ENCODE measurements around the gene IL1RN. TPM values are rescaled to one million over a fixed set of nuclear protein-coding genes. Genes with fewer than 3 reads are reported as not detected.

The IL1RN gene
- total and polyA plus RNA-seq, 2 of the 13 experiments (the other 11 are each of a cell fraction or from before 2014, with no cell fraction given), result 21.2 to 101 TPM

GRCh38 chr2:113104054-113104611 lies 23.3 kb upstream of the IL1RN start:
- no peak overlapping the region for H3K4me3 ChIP-seq (replicated peaks in 1 of 3; ENCODE audit: insufficient read depth in 1 of 3, low read depth in 2 of 3, low read length in 3 of 3)
- no peaks in the 10 kb centered on the region for H3K4me1 ChIP-seq (ENCODE audit: insufficient read depth, low read length)
- ATAC-seq (no peak), FAIRE-seq (no peak), DNase-seq (ENCODE audit: low spot score) (no peak)
- no peak overlapping the region for H3K4me2 ChIP-seq (ENCODE audit: low read depth, low read length)
- TF ChIP-seq IRF2 (CRISPR knock-in tag; IDR thresholded peaks at IDR 0.05) (no peak), NFYC (CRISPR knock-in tag; IDR thresholded peaks at IDR 0.05) (no peak), HOMEZ (CRISPR knock-in tag; IDR thresholded peaks at IDR 0.05; ENCODE audit: low read depth) (no peak), ZNF883 (CRISPR knock-in tag; IDR thresholded peaks at IDR 0.05; ENCODE audit: not compliant biosample characterization) (no peak), NPAS2 (CRISPR knock-in tag; IDR thresholded peaks at IDR 0.05; ENCODE audit: borderline replicate concordance) (no peak), ZBTB20 (CRISPR knock-in tag; IDR thresholded peaks at IDR 0.05; ENCODE audit: borderline replicate concordance, low read depth) (no peak), ZSCAN9 (CRISPR knock-in tag; IDR thresholded peaks at IDR 0.05; ENCODE audit: borderline replicate concordance) (no peak), EP300 (IDR thresholded peaks at IDR 0.05; ENCODE audit: low read depth in 2 of 2, low read length in 2 of 2) (no peak), EP300 (CRISPR knock-in tag; IDR thresholded peaks at IDR 0.05; ENCODE audit: borderline replicate concordance) (no peak), BCLAF1 (IDR thresholded peaks at IDR 0.05) (no peak), TERF1 (CRISPR knock-in tag; IDR thresholded peaks at IDR 0.05) (no peak), ZC3H4 (CRISPR knock-in tag; IDR thresholded peaks at IDR 0.05; ENCODE audit: borderline replicate concordance) (no peak), ATF5 (CRISPR knock-in tag; IDR thresholded peaks at IDR 0.05; ENCODE audit: low read depth) (no peak), RXRB (CRISPR knock-in tag; IDR thresholded peaks at IDR 0.05; ENCODE audit: borderline replicate concordance) (no peak), ZFP90 (CRISPR knock-in tag; IDR thresholded peaks at IDR 0.05; ENCODE audit: borderline replicate concordance) (no peak), TFAP4 (IDR thresholded peaks at IDR 0.05; ENCODE audit: borderline replicate concordance, low read depth) (no peak), PAF1 (CRISPR knock-in tag; IDR thresholded peaks at IDR 0.05) (no peak), CC2D1A (CRISPR knock-in tag; IDR thresholded peaks at IDR 0.05) (no peak), KMT2A (CRISPR knock-in tag; IDR thresholded peaks at IDR 0.05) (no peak)
- no peak overlapping the region for H2AFZ ChIP-seq (ENCODE audit: low read length)
- WGBS (ENCODE audit: low lambda C conversion rate), result 54% methylated on average over 3 of the region's 3 CpGs
- intact Hi-C loops (cut with micrococcal nuclease; ENCODE audit: unreplicated experiment) (no loop called here), in situ Hi-C loops (cut with HindIII; ENCODE audit: extremely low pct_ligation_motif_present, low pct_unique_long_range_greater_than_20kb) (no loop called here)
- ChIA-PET CTCF (ENCODE audit: low intra/inter-chr PET ratio, low total read pairs) (no interaction called here), POLR2A (interaction anchor here (1.7 kb wide), 1 partner anchor 10 kb away, joined by 5 read pairs; no protein-coding TSS in a partner anchor)
- no peaks in the 10 kb centered on the region for H3K9me3 ChIP-seq (ENCODE audit: low read length)
- H3K36me3 ChIP-seq (replicated peaks in 1 of 2; ENCODE audit: control insufficient read depth in 1 of 2, insufficient read depth in 2 of 2, low read length in 2 of 2), result no peaks in the 10 kb centered on the region
- no peak overlapping the region for H3K27ac ChIP-seq (ENCODE audit: extremely low read length, insufficient read depth, low read length)
- H3K27me3 ChIP-seq (ENCODE audit: control insufficient read depth in 1 of 2, insufficient read depth in 2 of 2, low read length in 2 of 2), result peaks cover 0 to 19% of the 10 kb centered on the region in 2 experiments; a peak in 3 of 5 replicates
- no peak overlapping the region for H3K9ac ChIP-seq (ENCODE audit: insufficient read depth, low read depth, low read length)
- no peaks in the 10 kb centered on the region for H4K20me1 ChIP-seq (ENCODE audit: insufficient read depth, low read length)
- no peaks in the 10 kb centered on the region for H3K79me2 ChIP-seq (ENCODE audit: insufficient read depth, low read length)
- no TSS peak for BruUV-seq (replicated peaks)
